Type B pancreatic cell (in vitro differentiated cells): Measurements from ENCODE around the gene CBS. TPM values are rescaled to one million over a fixed set of nuclear protein-coding genes. Genes with fewer than 3 reads are reported as not detected.

Source experiments
- DNase-seq: peaks from one replicate; pipeline ENCODE4 v3.0.0; 2021; ENCODE audit warnings: mixed read lengths; ENCODE audit not compliant: unreplicated experiment; ENCODE audit errors: extremely low spot score
- H3K27ac Mint-ChIP-seq: 2 replicates; pipeline ENCODE4 v1.8.0; 2021; ENCODE audit warnings: mild to moderate bottlenecking, mixed read lengths
- H3K27me3 Mint-ChIP-seq: 2 replicates; pipeline ENCODE4 v1.8.0; 2021; ENCODE audit warnings: mixed read lengths
- H3K36me3 Mint-ChIP-seq: 2 replicates; pipeline ENCODE4 v1.8.0; 2021; ENCODE audit warnings: mixed read lengths
- H3K4me1 Mint-ChIP-seq: one replicate; pipeline ENCODE4 v1.8.0; 2021; ENCODE audit warnings: mixed read lengths; ENCODE audit not compliant: unreplicated experiment
- H3K4me3 Mint-ChIP-seq: 2 replicates; pipeline ENCODE4 v1.8.0; 2021; ENCODE audit warnings: mild to moderate bottlenecking, mixed read lengths
- H3K9me3 Mint-ChIP-seq: 2 replicates; pipeline ENCODE4 v1.8.0; 2021; ENCODE audit warnings: mixed read lengths
- CTCF ChIP-seq: fragments of 200-600 bp; sonication (generic); conservative IDR thresholded peaks from 2 replicates; pipeline ENCODE4 v1.5.0; 2021; ENCODE audit warnings: antibody characterized with exemption, mild to moderate bottlenecking
- total RNA-seq: library from RNA; stranded (reverse); gene quantifications from 2 replicates; pipeline ENCODE4 v1.2.1, GENCODE V29; 2021; ENCODE audit warnings: low replicate concordance

Gene CBS
- total RNA-seq, 1 donor from 2014 or later = 68.6 TPM

- no peak for DNase-seq
- Mint-ChIP-seq H3K4me3 (no peak overlapping the region), H3K27ac (no peak overlapping the region), H3K27me3 (no peaks in the 10 kb centered on the region), H3K4me1 (no peaks in the 10 kb centered on the region), H3K36me3 (peaks cover 9% of the 10 kb centered on the region), H3K9me3 (no peaks in the 10 kb centered on the region)
- no peak for TF ChIP-seq CTCF
Observed at GRCh38 chr21:43034101-43034500, 41.5 kb downstream of the CBS start.

GRCh38 chr21:43031121-43031619, 44.5 kb downstream of the CBS start:
- no peak for TF ChIP-seq CTCF
- peaks cover 20% of the 10 kb centered on the region for H3K36me3 Mint-ChIP-seq
- no peaks in the 10 kb centered on the region for H3K9me3 Mint-ChIP-seq
- H3K4me1 Mint-ChIP-seq = no peaks in the 10 kb centered on the region
- H3K4me3 Mint-ChIP-seq = no peak overlapping the region
- DNase-seq = no peak
- no peaks in the 10 kb centered on the region for H3K27me3 Mint-ChIP-seq
- H3K27ac Mint-ChIP-seq = no peak overlapping the region

- no peak for TF ChIP-seq CTCF
- H3K4me1 Mint-ChIP-seq = peaks cover 3% of the 10 kb centered on the region
Observed at GRCh38 chr21:43029785-43030184, 45.9 kb downstream of the CBS start.

GRCh38 chr21:43027846-43028731, 47.5 kb downstream of the CBS start:
- no peak for DNase-seq
- H3K27me3 Mint-ChIP-seq = no peaks in the 10 kb centered on the region
- H3K4me1 Mint-ChIP-seq = peaks cover 3% of the 10 kb centered on the region
- no peaks in the 10 kb centered on the region for H3K9me3 Mint-ChIP-seq
- peaks cover 23% of the 10 kb centered on the region for H3K36me3 Mint-ChIP-seq
- no peak overlapping the region for H3K27ac Mint-ChIP-seq
- H3K4me3 Mint-ChIP-seq = no peak overlapping the region
- TF ChIP-seq CTCF = no peak

More at GRCh38 chr21:43029785-43030184, 45.9 kb downstream of the CBS start:
- no peaks in the 10 kb centered on the region for H3K27me3 Mint-ChIP-seq
- peaks cover 23% of the 10 kb centered on the region for H3K36me3 Mint-ChIP-seq
- no peak overlapping the region for H3K27ac Mint-ChIP-seq
- H3K9me3 Mint-ChIP-seq = no peaks in the 10 kb centered on the region
- DNase-seq = no peak
- no peak overlapping the region for H3K4me3 Mint-ChIP-seq

- no peak overlapping the region for H3K4me3 Mint-ChIP-seq
- H3K4me1 Mint-ChIP-seq = peaks cover 3% of the 10 kb centered on the region
Observed at GRCh38 chr21:43025636-43026180, 49.9 kb downstream of the CBS start.

More at GRCh38 chr21:43025636-43026180, 49.9 kb downstream of the CBS start:
- Mint-ChIP-seq H3K27ac (peak overlapping the region; percentile 70), H3K27me3 (no peaks in the 10 kb centered on the region), H3K36me3 (peaks cover 25% of the 10 kb centered on the region), H3K9me3 (no peaks in the 10 kb centered on the region)
- no peak for TF ChIP-seq CTCF
- no peak for DNase-seq
